ENCODE measurements around the gene RAB27A. TPM values are rescaled to one million over a fixed set of nuclear protein-coding genes. Genes with fewer than 3 reads are reported as not detected.

Gene RAB27A
- total and polyA plus RNA-seq, 2 of the 8 experiments (the other 6 are each of a cell fraction or from before 2014, with no cell fraction given), result 2.3 to 6.5 TPM

GRCh38 chr15:55170361-55170760 is 119.3 kb downstream of the RAB27A start:
- Histone ChIP-seq H3K18ac (ENCODE audit: extremely low read depth, low read length) (no peak overlapping the region), H3K9me3 (ENCODE audit: insufficient read depth in 2 of 2, low read depth in 1 of 2, low read length in 1 of 2) (no peaks in the 10 kb centered on the region; a peak in 1 of 4 replicates), H3K23ac (ENCODE audit: insufficient read length) (no peak overlapping the region), H4K20me1 (replicated peaks in 1 of 2; ENCODE audit: control insufficient read depth in 1 of 2, insufficient read depth in 2 of 2, low read length in 2 of 2) (no peaks in the 10 kb centered on the region), H4K91ac (replicated peaks; ENCODE audit: insufficient read length, low read length) (no peak overlapping the region), H3K4me1 (replicated peaks in 1 of 4; ENCODE audit: control insufficient read depth in 3 of 4, insufficient read depth in 4 of 4, low read length in 3 of 4) (no peaks in the 10 kb centered on the region), H3K27ac (ENCODE audit: low read depth, low read length) (no peak overlapping the region), H3K56ac (replicated peaks; ENCODE audit: insufficient read length, low read depth, low read length) (no peak overlapping the region), H4K8ac (ENCODE audit: extremely low read depth, insufficient read depth, low read length) (no peak overlapping the region), H2BK5ac (ENCODE audit: low read depth, low read length) (no peak overlapping the region), H3K4ac (replicated peaks; ENCODE audit: insufficient read length, low read depth, low read length) (no peak overlapping the region), H3K27me3 (replicated peaks in 1 of 4; ENCODE audit: control insufficient read depth in 3 of 4, extremely low read depth in 1 of 4, insufficient read depth in 3 of 4, low read length in 3 of 4) (no peaks in the 10 kb centered on the region), H3K4me3 (ENCODE audit: extremely low read depth in 1 of 4, insufficient read depth in 2 of 4, low read depth in 3 of 4, low read length in 4 of 4) (no peak overlapping the region), H4K5ac (ENCODE audit: insufficient read length, low read depth, low read length) (no peak overlapping the region), H2BK12ac (ENCODE audit: low read depth, low read length) (no peak overlapping the region), H3K9ac (replicated peaks in 1 of 4; ENCODE audit: extremely low read depth in 1 of 4, low read depth in 3 of 4, low read length in 3 of 4) (no peak overlapping the region), H2AK5ac (ENCODE audit: low read depth, low read length) (no peak overlapping the region), H2AFZ (ENCODE audit: low read length) (no peak overlapping the region), H3K14ac (ENCODE audit: insufficient read length) (no peak overlapping the region), H3K79me2 (ENCODE audit: control insufficient read depth in 1 of 2, insufficient read depth in 2 of 2, low read length in 2 of 2) (no peaks in the 10 kb centered on the region), H2BK15ac (ENCODE audit: low read length) (no peak overlapping the region), H2BK20ac (ENCODE audit: low read length) (no peak overlapping the region), H3K79me1 (ENCODE audit: low read depth, low read length) (no peaks in the 10 kb centered on the region), H2BK120ac (replicated peaks; ENCODE audit: low read depth, low read length) (no peak overlapping the region), H3K4me2 (ENCODE audit: insufficient read depth in 1 of 2, low read depth in 2 of 2, low read length in 2 of 2) (no peak overlapping the region), H3K23me2 (ENCODE audit: low read depth, low read length) (no peaks in the 10 kb centered on the region), H3K36me3 (ENCODE audit: control insufficient read depth in 2 of 4, insufficient read depth in 4 of 4, low read length in 3 of 4) (no peaks in the 10 kb centered on the region)
- ChIA-PET POLR2A (ENCODE audit: partially characterized antibody) (interaction anchor here (1.1 kb wide), 1 partner anchor 27 kb away, joined by 3 read pairs; no protein-coding TSS in a partner anchor), CTCF (ENCODE audit: partially characterized antibody) (interaction anchor here (1.2 kb wide), 1 partner anchor 46 kb away, joined by 6 read pairs; no protein-coding TSS in a partner anchor)
- 88% methylated on average over 4 of the region's 4 CpGs; no CpG with 5 or more reads in 1 of the 2 experiments for WGBS, 2 experiments (ENCODE audit: extremely low coverage in 1 of 2, insufficient coverage in 1 of 2, insufficient read length in 1 of 2, insufficient replicate concordance in 2 of 2, low coverage in 1 of 2, low lambda C conversion rate in 2 of 2, missing lambda C conversion rate in 1 of 2)
- DNase-seq (ENCODE audit: low read depth in 1 of 2, low spot score in 2 of 2) (no peak), FAIRE-seq (no peak)
- TF ChIP-seq POLR2A (IDR thresholded peaks at IDR 0.05; ENCODE audit: control extremely low read depth in 1 of 2, low read depth in 2 of 2, low read length in 2 of 2), result no peak
- TF ChIP-seq CBX5 (IDR thresholded peaks at IDR 0.05; ENCODE audit: low read depth, low read length), result no peak
- TF ChIP-seq MAFK (IDR thresholded peaks at IDR 0.05; ENCODE audit: low read depth, low read length), result no peak
- TF ChIP-seq NANOG (IDR thresholded peaks at IDR 0.05; ENCODE audit: insufficient read depth, low read depth, low read length, poor library complexity, severe bottlenecking), result no peak
- TF ChIP-seq EGR1 (IDR thresholded peaks at IDR 0.05; ENCODE audit: borderline replicate concordance, low read depth, low read length), result no peak
- TF ChIP-seq SP4 (IDR thresholded peaks at IDR 0.05; ENCODE audit: low read length), result no peak
- TF ChIP-seq RBBP5 (IDR thresholded peaks at IDR 0.05; ENCODE audit: borderline replicate concordance, low read depth, low read length), result no peak
- no peak for TF ChIP-seq TEAD4 (IDR thresholded peaks at IDR 0.05; ENCODE audit: low read depth, low read length)
- no peak for TF ChIP-seq BACH1 (IDR thresholded peaks at IDR 0.05; ENCODE audit: low read length)
- no peak for TF ChIP-seq CHD2 (IDR thresholded peaks at IDR 0.05; ENCODE audit: low read length)
- no peak for TF ChIP-seq NRF1 (IDR thresholded peaks at IDR 0.05; ENCODE audit: low read depth, low read length)
- TF ChIP-seq GABPA (IDR thresholded peaks at IDR 0.05; ENCODE audit: borderline replicate concordance, insufficient read depth, low read length), result no peak
- TF ChIP-seq RFX5 (IDR thresholded peaks at IDR 0.05; ENCODE audit: borderline replicate concordance, low read depth, low read length), result no peak
- TF ChIP-seq CTBP2 (IDR thresholded peaks at IDR 0.05; ENCODE audit: borderline replicate concordance, insufficient read depth, insufficient read length, low read length), result no peak
- TF ChIP-seq E2F6 (IDR thresholded peaks at IDR 0.05), result no peak
